Left lobe of liver (tissue), 2 donors: Measurements from ENCODE around the gene SYP. TPM values are rescaled to one million over a fixed set of nuclear protein-coding genes. Genes with fewer than 3 reads are reported as not detected.
"Not testable (repeated sequence)": the region's sequence is repeated elsewhere in the genome, so short reads cannot be mapped to it uniquely, and the experiment has no call there.

Source experiments
- ATAC-seq: fragments of 200-7000 bp; cut with Tn5 transposase; one replicate; pipeline ENCODE4 v1.9.1; 2020; ENCODE audit warnings: mild to moderate bottlenecking, moderate library complexity
- DNase-seq: peaks from one replicate; pipeline ENCODE4 v3.0.0-alpha.2; 2020; ENCODE audit warnings: low spot score
- total RNA-seq: library from RNA; stranded (reverse); gene quantifications from one replicate; pipeline ENCODE4 v1.2.1, GENCODE V29; 2021
- donor health status: DM: no; HTN: no; CAD: no; lungs with moderate emphysema.
- donor health status: DM: no; HTN: yes; CAD: no.

Gene SYP
- total RNA-seq, 1 donor from 2014 or later, result 0.10 TPM

GRCh38 chrX:49172280-49172780 lies 27.7 kb downstream of the SYP start:
- ATAC-seq (peak; percentile 78), DNase-seq (peak; percentile 81)

GRCh38 chrX:49171752-49172279 lies 28.2 kb downstream of the SYP start, which contains the start of gene PLP2:
TSS of gene PLP2 (plus strand) at chrX:49171898. CDS start at chrX:49172001, 103 bp downstream.
- DNase-seq, result no peak

GRCh38 chrX:49167740-49168108 lies 32.3 kb downstream of the SYP start:
- ATAC-seq (no peak), DNase-seq (no peak)

More at GRCh38 chrX:49171752-49172279, 28.2 kb downstream of the SYP start, which contains the start of gene PLP2:
- ATAC-seq, result peak; percentile 52

GRCh38 chrX:49166914-49167739 lies 32.9 kb downstream of the SYP start:
- DNase-seq (peak; percentile 54), ATAC-seq (no peak)

- DNase-seq, result peak; percentile 58
- no peak for ATAC-seq
Measured at GRCh38 chrX:49165901-49166881, 33.8 kb downstream of the SYP start.

- ATAC-seq (no peak), DNase-seq (no peak)
Measured at GRCh38 chrX:49164589-49165360, 35.2 kb downstream of the SYP start.

GRCh38 chrX:49163555-49164419 lies 36.2 kb downstream of the SYP start:
- DNase-seq (peak; percentile 88), ATAC-seq (peak; percentile 81)

- ATAC-seq, result peak; percentile 67
- DNase-seq, result peak; percentile 79
Measured at GRCh38 chrX:49162620-49163019, 37.4 kb downstream of the SYP start, which contains the start of gene MAGIX. TSS of gene MAGIX (plus strand) at chrX:49162758. CDS start at chrX:49162890, 132 bp downstream.

GRCh38 chrX:49161632-49162031 lies 38.4 kb downstream of the SYP start:
- DNase-seq (no peak), ATAC-seq (no peak)

- ATAC-seq, result no peak
Measured at GRCh38 chrX:49160908-49161307, 39.1 kb downstream of the SYP start.

GRCh38 chrX:49157194-49157593 lies 42.8 kb downstream of the SYP start:
- ATAC-seq (no peak), DNase-seq (no peak)

More at GRCh38 chrX:49160908-49161307, 39.1 kb downstream of the SYP start:
- no peak for DNase-seq

- ATAC-seq, result peak; percentile 96
Measured at GRCh38 chrX:49155900-49156837, 43.8 kb downstream of the SYP start.

GRCh38 chrX:49155243-49155899 lies 44.6 kb downstream of the SYP start:
- DNase-seq, result no peak
- ATAC-seq, result no peak

More at GRCh38 chrX:49155900-49156837, 43.8 kb downstream of the SYP start:
- peak; percentile 89 for DNase-seq

GRCh38 chrX:49153467-49153866 lies 46.5 kb downstream of the SYP start:
- ATAC-seq, result no peak
- DNase-seq, result no peak

GRCh38 chrX:49149291-49149690 lies 50.7 kb downstream of the SYP start:
- not testable (repeated sequence) for DNase-seq, ATAC-seq

GRCh38 chrX:49148390-49149100 lies 51.4 kb downstream of the SYP start:
- not testable (repeated sequence) for DNase-seq, ATAC-seq

- DNase-seq (no peak), ATAC-seq (no peak)
Measured at GRCh38 chrX:49147936-49148335, 52.1 kb downstream of the SYP start.
